NCI-H2029 treated with DMSO at 0.1 percent for 48 hours (cell line): Measurements from ENCODE around the gene IRF6.
"Not testable (repeated sequence)": the region's sequence is repeated elsewhere in the genome, so short reads cannot be mapped to it uniquely, and the experiment has no call there.

Source experiments
- DNase-seq: peaks from one replicate; lab custom pipeline; 2025; lab: John Stamatoyannopoulos, UW

The IRF6 gene

DNA sequence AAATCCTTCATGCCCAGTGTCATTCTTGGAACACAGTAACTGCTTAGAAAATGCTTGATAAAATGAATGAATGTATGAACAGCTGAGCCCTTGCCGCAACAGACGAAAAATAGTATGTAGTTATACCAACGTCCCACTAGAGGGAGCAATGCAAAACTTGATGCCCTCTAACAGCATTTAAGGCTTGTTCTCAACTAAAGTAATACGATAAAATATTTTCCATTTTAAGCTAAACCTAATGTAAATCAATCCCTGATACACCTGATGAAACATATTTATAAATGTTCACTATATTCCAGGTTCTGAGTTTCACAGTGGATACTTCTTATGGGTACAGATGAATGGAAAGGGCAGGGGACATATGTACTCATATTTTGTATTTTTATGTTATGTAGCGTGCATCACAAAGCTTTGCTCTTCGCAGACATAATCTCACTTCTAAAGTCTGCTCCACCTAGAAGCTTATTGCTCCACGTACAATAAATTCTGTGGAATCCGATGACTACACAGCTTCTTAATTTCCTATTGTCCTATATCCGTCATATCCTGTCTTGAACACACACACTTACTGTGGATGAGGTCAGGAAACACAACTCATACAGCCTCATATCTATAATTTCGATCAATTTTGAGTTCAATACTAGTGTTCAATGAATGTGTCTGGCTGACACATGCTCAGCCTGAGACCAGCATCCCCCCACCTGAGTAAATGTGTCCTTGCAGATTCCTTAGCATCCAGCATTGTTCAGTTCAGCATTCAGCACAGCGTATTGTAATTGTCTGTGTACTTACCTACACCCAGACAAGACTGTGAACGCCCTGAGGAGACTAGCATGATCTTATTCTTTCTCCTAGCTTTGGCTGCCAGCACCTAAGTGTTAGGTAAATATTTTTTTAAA lies 17.4 kb upstream of the IRF6 start:
- DNase-seq, result peak; percentile 40

DNA sequence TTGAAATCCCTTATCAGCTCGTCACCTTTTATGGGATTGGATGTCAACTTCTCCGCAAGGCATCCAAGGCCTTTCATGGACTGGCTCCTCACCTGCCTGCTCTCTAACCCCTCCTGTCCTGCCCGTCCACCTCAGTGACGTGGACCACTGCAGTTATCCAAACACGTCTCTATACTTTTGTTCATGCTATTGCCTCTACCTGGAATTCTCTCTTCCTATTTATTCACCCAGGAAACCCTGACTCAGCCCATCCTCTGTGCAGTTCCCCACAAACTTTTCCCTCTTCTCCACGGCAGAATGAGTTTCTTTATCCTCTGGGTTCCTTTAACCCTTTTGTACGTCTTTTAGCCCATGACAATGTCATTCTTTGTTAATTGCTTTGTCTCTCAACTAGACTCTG lies 16.8 kb upstream of the IRF6 start:
- no peak for DNase-seq

DNA sequence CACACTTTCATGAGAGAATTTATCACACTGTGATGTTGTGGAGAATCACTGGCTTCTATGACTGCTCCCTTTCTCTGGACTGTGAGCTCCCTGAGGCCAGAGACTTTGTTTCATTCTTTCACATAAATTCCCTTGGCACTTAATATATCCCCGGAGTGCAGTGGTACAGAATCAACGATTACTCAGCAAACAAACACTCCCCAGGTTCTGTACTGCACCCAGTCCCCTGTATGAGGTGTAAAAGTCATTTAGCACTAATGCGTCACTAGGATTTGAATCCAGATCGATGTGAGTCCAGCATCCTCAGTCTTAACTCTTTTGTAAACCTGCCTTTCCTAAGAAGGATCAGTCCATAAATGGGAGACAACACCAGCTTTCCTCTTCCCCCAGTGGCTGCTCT lies 15.0 kb upstream of the IRF6 start:
- no peak for DNase-seq

DNA sequence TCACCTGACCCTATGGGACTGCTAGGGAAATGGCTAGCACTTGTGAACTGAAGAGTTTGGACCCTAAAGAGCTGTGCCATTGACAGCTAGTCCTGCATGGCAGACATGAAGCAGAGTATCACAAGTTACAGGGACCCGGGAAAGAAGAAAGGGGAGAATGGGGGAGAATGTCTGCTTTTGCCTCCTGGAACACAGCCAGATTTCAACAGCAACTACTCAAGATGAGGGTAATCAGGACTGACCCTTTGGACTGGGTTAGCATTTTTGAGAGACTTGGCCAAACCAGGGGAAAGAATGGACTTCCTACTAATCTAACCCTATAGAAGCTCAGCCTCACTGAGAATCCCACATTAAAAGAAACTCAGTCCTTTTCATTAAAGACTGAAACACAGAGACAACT lies 13.1 kb upstream of the IRF6 start:
- no peak for DNase-seq

DNA sequence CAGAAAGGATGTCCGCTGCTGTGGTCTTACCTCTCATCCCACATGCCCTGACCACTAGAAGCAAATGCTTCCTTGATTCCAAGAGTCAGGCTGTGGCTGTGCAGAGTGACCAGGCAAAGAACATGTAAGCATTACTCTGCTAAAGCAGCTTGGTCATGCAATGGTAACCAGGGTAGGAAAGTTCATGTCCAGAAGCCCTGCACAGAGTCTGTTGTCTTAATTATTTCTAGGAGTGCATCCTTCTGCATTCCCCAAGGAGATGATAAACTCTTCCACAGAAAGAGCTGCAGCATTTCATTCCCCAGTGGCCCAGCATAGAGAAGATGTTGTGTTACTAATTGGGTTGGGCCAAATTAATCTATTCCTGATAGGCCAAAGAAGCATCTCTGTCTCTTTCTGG lies 11.7 kb upstream of the IRF6 start:
- DNase-seq, result no peak

DNA sequence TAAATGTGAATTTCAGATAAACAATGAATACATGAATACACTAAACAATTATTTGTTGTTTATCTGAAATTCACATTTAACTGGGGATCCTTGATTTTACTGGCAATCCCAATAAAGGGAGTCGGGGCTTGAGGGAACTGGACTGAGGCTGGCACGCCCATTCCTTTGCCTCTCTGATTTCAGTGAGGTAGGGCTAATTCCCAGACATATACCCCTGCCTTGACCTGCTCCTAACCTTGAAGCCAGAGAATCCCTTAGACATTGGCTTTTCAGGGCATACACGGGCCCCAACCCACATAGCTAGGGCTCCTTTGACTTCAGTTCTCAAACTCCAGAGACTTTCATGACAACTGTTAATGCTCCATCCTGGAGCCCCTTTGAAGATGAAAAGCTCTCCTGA lies 11.0 kb upstream of the IRF6 start:
- DNase-seq, result no peak

DNA sequence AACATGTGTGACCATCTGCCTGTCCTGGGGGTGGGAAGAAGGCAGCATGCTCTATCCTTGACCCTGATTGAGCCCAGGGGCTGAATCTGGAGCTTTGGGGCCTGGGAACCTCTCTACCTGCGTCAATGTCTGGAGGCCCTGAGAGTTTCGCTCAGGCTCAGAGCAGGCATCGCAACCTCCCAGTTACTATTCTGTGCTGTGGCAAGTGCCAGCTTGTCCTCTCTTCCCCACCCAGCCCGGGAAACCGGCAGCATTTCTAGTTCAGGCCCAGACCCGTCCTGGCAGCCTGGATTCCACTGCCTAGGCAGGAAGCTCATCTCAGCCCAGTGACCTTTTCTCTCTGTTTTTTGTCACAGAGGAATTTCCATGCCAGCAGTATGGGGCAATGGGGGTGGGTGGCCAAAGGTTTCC lies 10.0 kb upstream of the IRF6 start:
- no peak for DNase-seq

DNA sequence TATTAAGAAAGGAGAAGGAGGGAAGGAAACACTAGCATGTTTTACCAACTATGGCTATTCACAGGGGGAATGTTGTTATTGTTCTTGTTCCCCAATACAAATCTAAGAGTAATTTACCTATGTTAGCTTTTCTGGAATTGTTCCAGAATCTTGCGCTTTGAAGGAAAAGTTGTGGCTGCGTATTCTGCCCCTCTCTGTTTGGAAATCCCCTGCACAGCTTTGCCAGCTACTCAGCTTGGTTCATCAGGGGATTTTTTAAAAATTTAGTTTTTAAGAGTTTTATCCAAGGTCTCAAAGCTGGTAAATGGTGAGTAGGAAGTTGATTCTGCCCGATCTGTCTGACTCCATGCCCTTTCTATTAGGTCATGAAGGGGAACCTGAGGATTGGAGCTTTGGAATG lies 9.5 kb upstream of the IRF6 start:
- DNase-seq, result no peak

DNA sequence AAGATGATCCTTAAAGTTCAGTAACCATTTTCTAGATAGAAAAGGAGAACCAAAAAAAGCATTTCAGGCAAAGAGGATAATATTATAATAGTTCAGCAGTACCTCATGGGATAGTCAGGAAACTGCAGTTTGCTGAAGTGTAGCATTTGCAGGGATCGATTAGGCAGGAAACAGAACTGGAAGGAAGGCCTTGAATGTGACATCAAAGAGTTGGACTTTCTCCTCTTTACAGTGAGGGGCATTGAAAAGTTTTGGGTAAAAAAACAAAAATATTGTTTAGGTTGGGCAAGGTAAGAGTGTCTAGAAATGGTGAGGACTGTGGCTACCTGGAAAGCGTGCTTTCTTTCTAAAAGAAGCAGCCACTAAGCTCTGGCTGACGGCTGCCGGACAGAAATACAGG lies 8.0 kb upstream of the IRF6 start:
- DNase-seq, result no peak

DNA sequence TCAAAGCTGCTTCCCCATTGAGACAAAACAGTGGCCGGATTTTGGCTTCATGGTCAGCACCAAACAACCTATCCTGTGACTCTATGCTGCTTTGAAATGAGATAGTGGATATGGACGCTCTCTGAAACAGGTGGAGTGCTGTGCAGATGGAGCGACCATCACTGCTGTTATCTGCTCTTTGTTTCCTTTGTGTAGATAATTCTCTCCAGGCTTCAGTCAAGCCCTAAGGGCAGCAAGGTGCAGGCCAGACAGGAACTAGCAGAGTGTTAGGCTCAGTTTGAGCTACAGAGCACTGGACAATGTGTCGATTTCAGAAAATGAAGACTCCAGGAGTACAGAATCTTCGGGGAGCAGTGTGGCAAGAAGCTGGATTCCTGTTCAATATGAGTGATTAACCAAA lies 4.8 kb upstream of the IRF6 start:
- DNase-seq, result no peak

DNA sequence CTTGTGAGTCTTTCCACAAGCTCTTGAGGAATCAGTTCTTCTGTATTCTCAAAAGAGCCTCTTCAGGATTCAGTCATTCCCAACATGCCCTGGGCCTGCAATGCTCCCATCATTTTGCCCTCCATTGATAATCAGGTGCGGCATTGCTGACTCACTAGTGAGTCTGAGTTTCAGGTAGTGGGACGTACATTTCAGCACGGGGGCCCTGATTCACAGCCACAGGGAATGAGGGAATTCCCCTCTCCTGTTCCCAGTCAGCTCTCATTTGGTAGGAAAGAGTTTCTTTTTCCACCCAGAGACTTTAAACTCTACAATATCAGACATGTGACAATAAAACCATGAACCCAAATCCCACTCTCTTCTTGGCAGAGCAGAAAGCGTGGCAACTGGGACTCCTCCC lies 3.7 kb upstream of the IRF6 start:
- no peak for DNase-seq

DNA sequence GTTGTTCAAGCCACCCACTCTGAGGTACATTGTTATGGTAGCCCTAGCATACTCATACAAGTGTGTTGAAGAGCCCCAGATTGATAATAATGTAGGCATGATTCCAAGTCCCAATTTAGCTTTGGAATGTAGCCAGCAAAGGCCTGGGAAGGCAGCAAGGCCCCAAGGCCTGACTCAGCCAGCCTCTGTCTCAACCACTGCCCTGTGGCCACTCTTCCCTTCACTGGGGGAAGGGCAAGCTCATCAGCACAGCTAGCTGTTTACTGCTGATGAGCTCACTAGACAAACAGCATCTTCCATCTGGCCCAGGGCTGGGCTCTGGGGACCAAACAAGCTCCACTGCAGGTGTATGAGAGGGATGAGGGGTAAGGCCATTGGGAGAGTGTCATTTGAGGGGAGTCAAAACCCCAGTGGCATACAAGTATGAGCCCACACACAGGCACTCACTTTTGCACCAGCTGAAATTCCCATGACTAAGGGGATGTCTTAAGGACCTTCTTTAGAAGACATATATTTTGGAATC lies 2.2 kb upstream of the IRF6 start:
- DNase-seq, result peak; percentile 68

DNA sequence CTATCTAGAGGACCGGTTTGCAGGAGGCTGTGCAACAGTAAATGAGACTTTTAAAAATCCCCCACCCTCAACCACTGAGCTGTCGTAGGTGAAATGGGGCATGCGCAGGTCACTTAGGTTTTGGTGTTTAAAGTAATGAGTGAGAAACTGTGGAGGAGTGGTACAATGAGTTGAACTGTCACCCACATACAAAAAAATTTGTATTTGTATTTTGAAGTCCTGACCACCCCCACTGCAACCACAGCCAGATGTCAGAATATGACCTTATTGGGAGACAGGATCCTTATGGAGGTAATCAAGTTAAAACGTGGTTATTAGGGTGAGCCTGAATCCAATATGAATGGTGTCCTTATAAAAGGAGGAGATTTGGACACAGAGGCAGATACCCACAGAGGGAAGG lies 1.6 kb upstream of the IRF6 start:
- no peak for DNase-seq

DNA sequence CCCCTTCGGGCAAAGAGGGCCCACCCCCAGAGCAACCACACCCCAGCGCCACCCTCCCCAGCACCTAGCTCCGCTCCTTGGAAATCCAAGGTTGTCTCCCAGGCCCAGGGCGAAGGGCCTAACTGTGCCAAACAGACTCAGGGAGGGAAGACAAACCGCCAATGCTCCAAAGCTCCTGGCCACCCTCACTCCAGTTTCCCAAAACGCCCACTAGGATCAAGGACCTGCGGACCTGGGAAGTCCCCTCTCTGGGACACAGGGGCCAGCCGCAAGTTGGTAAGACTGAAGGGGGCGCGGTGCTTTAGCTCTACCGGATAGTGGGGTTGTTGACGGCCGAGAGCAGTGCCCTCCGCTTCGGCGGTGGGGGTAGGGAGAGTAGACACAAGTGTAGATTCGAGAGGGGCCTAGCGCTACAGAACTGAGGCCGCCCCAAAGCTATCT lies 581 bp downstream of the IRF6 start:
- DNase-seq, result no peak

DNA sequence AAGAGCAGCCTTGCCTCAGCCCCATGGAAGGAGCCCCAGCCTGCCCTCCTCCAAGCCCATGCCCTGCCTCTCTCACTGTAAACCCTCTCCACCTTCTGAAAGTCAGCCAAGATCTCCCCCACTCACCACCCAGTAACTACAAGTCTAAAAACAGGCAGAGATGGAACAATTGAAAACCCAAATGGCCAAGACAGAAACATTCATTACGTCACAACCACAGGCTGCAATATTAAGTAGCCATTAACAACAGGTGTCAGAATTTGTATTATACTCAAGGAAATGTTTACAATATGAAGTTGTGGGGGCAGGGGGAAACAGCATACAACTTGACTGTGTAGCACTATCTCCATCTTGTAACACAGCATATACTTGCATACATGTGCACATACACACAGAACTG lies 2.4 kb downstream of the IRF6 start:
- DNase-seq, result no peak

DNA sequence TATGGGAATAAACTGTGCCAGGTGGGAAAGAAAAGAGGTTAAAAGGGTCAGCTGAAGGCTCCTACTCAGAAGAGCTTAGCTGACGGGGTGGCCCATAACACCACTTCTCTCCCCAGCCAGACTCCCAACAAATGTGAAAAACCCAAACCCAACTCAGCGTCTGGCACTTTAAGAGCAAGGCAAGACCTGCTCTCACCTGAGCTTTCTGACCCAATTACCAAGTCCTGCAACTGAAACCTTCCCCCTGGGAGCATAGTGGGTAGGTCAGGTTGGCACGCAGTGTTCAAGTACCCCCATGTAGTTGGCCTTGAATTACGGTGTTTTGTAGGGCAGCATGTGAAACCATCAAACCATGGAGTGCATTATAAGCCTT lies 3.2 kb downstream of the IRF6 start:
- no peak for DNase-seq

DNA sequence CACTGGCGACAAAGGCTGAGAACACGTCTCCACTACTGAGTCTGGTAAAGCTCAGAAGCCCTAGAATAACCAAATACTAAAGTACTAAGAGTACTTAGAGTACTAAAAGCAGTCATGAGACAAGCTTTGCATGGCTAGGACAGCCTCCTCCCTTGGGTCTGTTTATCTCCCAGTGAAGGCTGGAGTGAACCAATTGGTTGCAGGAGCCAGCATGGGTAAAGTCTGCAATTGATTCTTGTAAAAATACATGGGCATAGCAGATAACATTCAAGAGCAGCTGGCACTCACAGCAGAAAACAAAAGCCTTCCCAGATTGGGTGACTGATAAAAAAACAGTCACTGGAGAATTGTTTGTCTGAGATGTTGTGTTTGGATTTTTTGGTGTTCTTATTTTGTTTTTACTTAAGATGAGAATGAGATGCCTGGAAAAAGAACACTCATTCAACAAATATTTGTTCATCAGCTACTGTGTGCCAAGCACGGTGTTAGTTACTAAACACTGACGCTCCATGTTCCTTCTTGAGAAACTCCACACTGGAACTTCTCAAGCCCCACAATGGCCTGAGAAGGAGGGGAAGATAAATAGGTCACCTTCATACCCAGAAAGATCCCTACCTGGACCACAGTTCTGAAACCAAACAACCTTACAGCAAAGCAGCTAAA lies 3.7 kb downstream of the IRF6 start:
- DNase-seq, result no peak

DNA sequence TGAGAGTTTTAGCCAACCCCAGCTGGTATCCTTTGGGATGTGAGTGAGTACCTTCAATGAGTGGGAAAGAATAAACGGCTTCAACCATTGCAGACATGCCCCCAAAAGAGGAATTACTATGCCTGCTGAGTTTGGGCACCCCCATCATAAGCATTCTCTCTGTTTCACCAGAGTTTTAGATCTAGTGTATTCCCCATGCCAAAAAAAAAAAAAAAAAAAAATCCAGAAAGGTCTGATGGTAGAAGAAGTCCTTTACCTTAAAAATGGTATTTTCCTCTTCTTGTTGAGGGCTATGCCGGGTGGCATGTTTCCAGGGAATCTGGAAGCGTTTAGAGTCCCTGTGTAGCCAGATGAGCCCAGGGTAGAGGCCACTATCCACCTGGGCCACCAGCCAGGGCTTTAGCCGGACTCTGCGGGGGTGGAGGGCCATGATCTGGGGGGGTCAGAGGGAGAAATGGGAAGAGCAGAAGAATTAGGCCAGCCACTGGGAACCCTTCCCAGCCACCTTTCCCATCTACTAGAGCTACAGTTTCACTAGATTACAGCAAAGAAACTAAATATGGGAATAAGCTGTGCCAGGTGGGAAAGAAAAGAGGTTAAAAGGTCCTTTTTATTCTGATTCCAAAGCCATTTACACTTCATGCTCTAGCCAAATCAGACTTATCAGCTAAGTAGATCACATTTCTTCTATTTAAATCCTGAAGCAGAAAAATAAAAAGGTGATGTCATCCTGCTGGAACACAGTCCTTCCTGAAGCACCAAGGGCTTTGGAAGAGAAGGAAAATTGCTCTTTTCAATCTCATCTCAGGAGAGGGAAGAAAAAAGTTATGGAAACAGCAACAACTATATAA lies 4.7 kb downstream of the IRF6 start:
- DNase-seq, result peak; percentile 8

DNA sequence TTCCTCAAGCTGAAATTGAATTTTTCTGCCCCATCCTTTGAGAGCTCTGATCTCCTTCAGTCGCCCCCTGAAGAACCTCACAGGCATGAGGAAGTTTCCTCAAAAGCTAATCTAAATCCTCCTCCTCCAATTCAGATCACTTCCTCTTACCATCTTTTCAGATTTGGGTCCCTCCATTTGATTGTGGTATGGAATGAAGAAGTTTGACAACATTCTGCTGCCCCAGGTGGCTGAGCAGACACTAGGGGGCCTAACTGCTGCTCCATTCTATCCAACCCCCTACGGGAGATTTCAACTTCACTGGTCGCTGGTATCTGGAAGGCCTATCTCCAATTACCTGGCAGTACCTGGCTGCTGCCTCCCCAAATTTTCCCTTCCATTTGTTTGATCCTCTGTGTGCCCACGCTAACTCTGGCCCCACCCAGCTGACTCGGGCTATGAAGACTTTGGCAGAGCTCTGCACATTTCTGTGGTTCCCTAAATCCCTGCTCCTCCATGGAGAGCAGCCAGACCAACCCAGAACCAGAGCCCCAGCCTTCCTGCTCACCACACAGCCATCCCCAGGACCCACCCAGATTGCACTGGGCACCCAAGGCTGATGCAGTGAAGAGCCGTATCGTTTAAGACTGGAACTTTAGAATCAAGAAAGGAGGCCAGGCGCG lies 7.8 kb downstream of the IRF6 start:
- no peak for DNase-seq

DNA sequence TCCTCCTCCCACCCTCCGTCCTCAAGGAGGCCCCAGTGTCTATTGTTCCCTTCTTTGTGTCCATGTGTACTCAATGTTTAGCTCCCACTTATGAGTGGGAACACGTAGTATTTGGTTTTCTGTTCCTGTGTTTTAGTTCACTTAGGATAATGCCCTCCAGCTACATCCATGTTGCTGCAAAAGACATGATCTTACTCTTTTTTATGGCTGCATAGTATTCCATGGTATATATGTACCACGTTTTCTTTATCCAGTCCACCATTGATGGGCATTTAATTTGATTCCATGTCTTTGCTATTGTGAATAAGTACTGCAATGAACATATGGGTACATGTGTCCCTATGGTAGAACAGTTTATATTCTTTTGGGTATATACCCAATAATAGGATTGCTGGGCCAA lies 12.2 kb downstream of the IRF6 start:
- DNase-seq, result not testable (repeated sequence)

DNA sequence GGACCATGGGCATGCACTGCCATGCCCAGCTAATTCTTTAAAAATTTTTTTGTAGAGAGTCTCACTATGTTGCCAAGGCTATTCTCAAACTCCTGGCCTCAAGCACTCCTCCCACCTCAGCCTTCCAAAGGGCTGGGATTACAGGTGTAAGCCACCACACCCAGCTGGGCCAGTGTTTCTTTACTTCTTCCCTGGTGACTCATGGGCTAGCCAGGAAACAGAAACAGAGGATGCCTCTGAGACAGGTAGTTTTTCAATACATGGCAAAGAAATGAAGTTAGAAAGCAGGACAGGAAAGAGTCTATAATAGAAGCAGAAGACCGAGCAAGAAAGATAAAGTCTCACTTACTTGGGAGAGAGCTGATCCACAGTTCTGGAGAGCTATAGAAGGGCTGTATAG lies 14.0 kb downstream of the IRF6 start:
- DNase-seq, result no peak
